GM23248 (cell line): ENCODE results near the gene MAGEB10. TPM values are rescaled to one million over a fixed set of nuclear protein-coding genes. Genes with fewer than 3 reads are reported as not detected.
"Not testable (repeated sequence)": the region's sequence is repeated elsewhere in the genome, so short reads cannot be mapped to it uniquely, and the experiment has no call there.

Source experiments
- DNase-seq: peaks from one replicate; pipeline ENCODE4 v3.0.0-alpha.2; 2015
- H2AFZ ChIP-seq: fragments of 200-600 bp; sonication (generic); 2 replicates; pipeline ENCODE4 v1.6.1; 2016; ENCODE audit warnings: antibody characterized with exemption
- H3F3A ChIP-seq: fragments of 200-600 bp; sonication (generic); 2 replicates; pipeline ENCODE4 v1.6.1; 2016; ENCODE audit warnings: mild to moderate bottlenecking, antibody characterized with exemption, mixed run types; ENCODE audit not compliant: insufficient read depth
- H3K27ac ChIP-seq: fragments of 200-600 bp; sonication (generic); 2 replicates; pipeline ENCODE4 v1.5.1; 2016; ENCODE audit warnings: mild to moderate bottlenecking
- H3K27me3 ChIP-seq: fragments of 200-600 bp; sonication (generic); replicated peaks from 2 replicates; pipeline ENCODE4 v1.6.1; 2016; ENCODE audit warnings: mild to moderate bottlenecking; ENCODE audit not compliant: insufficient read depth
- H3K36me3 ChIP-seq: fragments of 200-600 bp; sonication (generic); 2 replicates; pipeline ENCODE4 v1.6.1; 2016; ENCODE audit warnings: low read depth, mild to moderate bottlenecking
- H3K4me1 ChIP-seq: fragments of 200-600 bp; sonication (generic); 2 replicates; pipeline ENCODE4 v1.6.1; 2016; ENCODE audit warnings: mild to moderate bottlenecking; ENCODE audit not compliant: insufficient read depth
- H3K4me2 ChIP-seq: fragments of 200-600 bp; sonication (generic); one replicate; pipeline ENCODE4 v1.6.1; 2016; ENCODE audit warnings: mild to moderate bottlenecking; ENCODE audit not compliant: unreplicated experiment
- H3K4me3 ChIP-seq: fragments of 200-600 bp; sonication (generic); 2 replicates; pipeline ENCODE4 v1.5.1; 2016; ENCODE audit warnings: mild to moderate bottlenecking
- H3K79me2 ChIP-seq: fragments of 200-600 bp; sonication (generic); 2 replicates; pipeline ENCODE4 v1.6.1; 2016; ENCODE audit warnings: mild to moderate bottlenecking; ENCODE audit not compliant: insufficient read depth
- H3K9ac ChIP-seq: fragments of 200-600 bp; sonication (generic); 2 replicates; pipeline ENCODE4 v1.6.1; 2016; ENCODE audit warnings: mild to moderate bottlenecking
- H3K9me2 ChIP-seq: fragments of 200-600 bp; sonication (generic); 2 replicates; pipeline ENCODE4 v1.6.1; 2016; ENCODE audit warnings: mixed run types, mild to moderate bottlenecking, moderate library complexity; ENCODE audit not compliant: insufficient read depth
- H3K9me3 ChIP-seq: fragments of 200-600 bp; sonication (generic); one replicate; pipeline ENCODE4 v1.6.1; 2017; ENCODE audit warnings: low read depth
- H4K20me1 ChIP-seq: fragments of 200-600 bp; sonication (generic); 2 replicates; pipeline ENCODE4 v1.6.0; 2016; ENCODE audit not compliant: insufficient read depth
- EZH2 ChIP-seq: fragments of 200-600 bp; sonication (generic); IDR thresholded peaks from 2 replicates; pipeline ENCODE4 v1.6.1; 2018; ENCODE audit warnings: antibody characterized with exemption, mild to moderate bottlenecking; ENCODE audit not compliant: insufficient read depth, poor library complexity, severe bottlenecking
- EZH2phosphoT487 ChIP-seq: fragments of 200-600 bp; sonication (generic); IDR thresholded peaks from 2 replicates; pipeline ENCODE4 v1.6.1; 2018; ENCODE audit warnings: antibody characterized with exemption, moderate library complexity, mild to moderate bottlenecking, low read depth; ENCODE audit not compliant: insufficient read depth
- WGBS, 2 experiments: methylation state at CpG; one replicate each; pipeline ENCODE4 v1.1.6; 2015 to 2017; ENCODE audit warnings: low lambda C conversion rate in 2 of 2, low coverage in 1 of 2; ENCODE audit errors: missing lambda C conversion rate in 2 of 2; 5-methylcytosine and 5-hydroxymethylcytosine counted together
- in situ Hi-C: fragments of 300-500 bp; cut with MboI; formaldehyde crosslinking; loops from 2 replicates; pipeline ENCODE4 v1.15.0; 2020
- polyA plus RNA-seq: library from polyadenylated mRNA; unstranded; fragments of >200 nt; fragmentation: Nextera tagmentation; extraction: Ambion mirVana; gene quantifications from 2 replicates; pipeline ENCODE4 v1.2.1, GENCODE V29; 2016
- total RNA-seq: library from RNA; depleted of rRNA; stranded (reverse); fragments of >200 nt; shearing (Covaris generic); gene quantifications from 2 replicates; pipeline ENCODE4 v1.2.3, GENCODE V29; 2014

MAGEB10 gene
- total and polyA plus RNA-seq, 2 experiments from 2014 or later: not detected

DNA sequence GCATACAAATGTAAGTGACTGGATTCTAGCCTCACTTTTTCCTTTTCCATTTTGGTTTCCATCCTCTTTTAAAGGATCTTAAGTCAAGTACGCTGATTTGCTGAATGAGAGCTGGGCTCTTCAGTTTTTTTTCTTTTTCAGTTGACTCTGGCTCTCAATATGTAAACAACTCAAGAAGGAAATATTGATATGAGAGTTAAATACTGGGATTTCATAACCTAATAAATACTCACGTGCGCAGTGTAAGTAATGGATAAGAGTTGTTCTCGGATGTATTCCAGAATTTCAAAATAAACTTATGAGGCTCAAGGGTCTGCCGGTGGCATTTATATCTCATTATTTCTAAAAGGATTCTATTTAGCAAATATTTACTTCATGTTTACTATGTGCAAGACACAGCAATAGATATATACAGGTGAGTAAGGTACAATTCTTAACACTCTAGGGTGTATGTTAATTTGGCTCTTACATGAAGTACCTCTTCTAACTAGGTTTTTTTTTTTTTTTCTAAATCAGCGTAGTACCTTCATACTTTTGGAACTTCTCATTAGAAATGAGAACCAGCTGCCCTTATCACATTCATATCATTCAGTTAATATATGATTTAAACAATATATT, 11.0 kb upstream of the MAGEB10 start:
- no peak overlapping the region for H2AFZ ChIP-seq
- no peaks in the 10 kb centered on the region for H3K9me3 ChIP-seq
- no peaks in the 10 kb centered on the region for H4K20me1 ChIP-seq
- H3K4me3 ChIP-seq: no peak overlapping the region
- no peaks in the 10 kb centered on the region for H3K36me3 ChIP-seq
- H3K27ac ChIP-seq: no peak overlapping the region
- H3K27me3 ChIP-seq: no peaks in the 10 kb centered on the region
- H3F3A ChIP-seq: no peaks in the 10 kb centered on the region
- 52 to 58% methylated on average over 6 of the region's 6 CpGs for WGBS, 2 experiments
- no peak for DNase-seq
- H3K9me2 ChIP-seq: no peaks in the 10 kb centered on the region
- TF ChIP-seq EZH2 (no peak), EZH2phosphoT487 (no peak)
- H3K4me1 ChIP-seq: no peaks in the 10 kb centered on the region
- H3K9ac ChIP-seq: no peak overlapping the region
- no peaks in the 10 kb centered on the region for H3K79me2 ChIP-seq
- no peak overlapping the region for H3K4me2 ChIP-seq
- in situ Hi-C loops: no loop called here

- no peak for DNase-seq
- Histone ChIP-seq H2AFZ (no peak overlapping the region), H3K79me2 (no peaks in the 10 kb centered on the region), H4K20me1 (no peaks in the 10 kb centered on the region), H3K4me3 (no peak overlapping the region), H3K9me3 (no peaks in the 10 kb centered on the region), H3K36me3 (no peaks in the 10 kb centered on the region), H3K27ac (no peak overlapping the region), H3K4me2 (no peak overlapping the region), H3K4me1 (no peaks in the 10 kb centered on the region), H3K27me3 (no peaks in the 10 kb centered on the region), H3K9me2 (no peaks in the 10 kb centered on the region), H3K9ac (no peak overlapping the region), H3F3A (no peaks in the 10 kb centered on the region)
- WGBS, 2 experiments: 0 to 14% methylated on average over 1 of the region's 1 CpG
- TF ChIP-seq EZH2 (no peak), EZH2phosphoT487 (no peak)
- in situ Hi-C loops: no loop called here
Observed at GRCh38 chrX:27797575-27797974, 10.2 kb upstream of the MAGEB10 start.

DNA sequence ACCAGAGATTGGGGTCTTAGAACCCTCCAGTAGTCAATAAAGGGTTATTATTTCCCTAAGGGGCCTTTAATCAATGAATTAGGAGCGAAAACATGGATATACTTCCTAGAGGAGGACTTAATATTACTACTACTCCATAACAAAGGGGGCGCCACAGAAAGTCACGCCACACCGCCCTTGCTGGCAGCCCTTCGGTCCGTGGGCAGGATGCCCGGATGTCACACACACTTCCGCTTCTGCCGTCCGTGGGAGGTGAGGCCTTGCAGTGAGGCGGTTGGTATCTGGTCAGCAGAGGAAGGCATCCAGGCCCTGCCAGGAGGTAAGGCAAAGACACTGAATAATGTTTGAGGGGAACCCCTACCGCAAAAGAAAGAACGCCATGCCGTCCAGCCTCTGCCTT, 436 bp downstream of the MAGEB10 start:
- no peak overlapping the region for H3K27ac ChIP-seq
- TF ChIP-seq EZH2phosphoT487 (no peak), EZH2 (no peak)
- H3F3A ChIP-seq: no peaks in the 10 kb centered on the region
- no peaks in the 10 kb centered on the region for H3K4me1 ChIP-seq
- H2AFZ ChIP-seq: no peak overlapping the region
- no peaks in the 10 kb centered on the region for H3K36me3 ChIP-seq
- in situ Hi-C loops: no loop called here
- no peak for DNase-seq
- H4K20me1 ChIP-seq: no peaks in the 10 kb centered on the region
- no peaks in the 10 kb centered on the region for H3K27me3 ChIP-seq
- no peak overlapping the region for H3K4me2 ChIP-seq
- H3K4me3 ChIP-seq: no peak overlapping the region
- H3K9me3 ChIP-seq: no peaks in the 10 kb centered on the region
- H3K9ac ChIP-seq: no peak overlapping the region
- no peaks in the 10 kb centered on the region for H3K9me2 ChIP-seq
- H3K79me2 ChIP-seq: no peaks in the 10 kb centered on the region
- WGBS, 2 experiments: 79 to 87% methylated on average over 9 to 14 of the region's 14 CpGs

GRCh38 chrX:27808991-27809859, 1.4 kb downstream of the MAGEB10 start:
- H3K36me3 ChIP-seq, H3K9me2 ChIP-seq, H3K27me3 ChIP-seq, H3K4me1 ChIP-seq, in situ Hi-C loops, H4K20me1 ChIP-seq, H3K79me2 ChIP-seq, H3K27ac ChIP-seq, H3F3A ChIP-seq, H3K9me3 ChIP-seq, H3K9ac ChIP-seq, DNase-seq, H3K4me3 ChIP-seq, H2AFZ ChIP-seq, H3K4me2 ChIP-seq: not testable (repeated sequence)
- WGBS, 2 experiments: 88 to 89% methylated on average over 5 to 23 of the region's 50 CpGs
